Body of pancreas (tissue), 4 donors: ENCODE results near the gene FILIP1L.

Experiments
- CTCF ChIP-seq, 7 experiments: fragments of 450-650 bp in 4 of 7; fragments of 200-600 bp in 3 of 7; sonication (generic) in 3 of 7; IDR thresholded peaks; one replicate each; pipeline ENCODE4 v1.5.1; 2016 to 2019; ENCODE audit warnings: antibody characterized with exemption in 7 of 7
- POLR2A ChIP-seq, 3 donors: fragments of 450-650 bp; IDR thresholded peaks; one replicate each; pipeline ENCODE4 v1.6.1; 2016; ENCODE audit warnings: antibody characterized with exemption in 3 of 3, mild to moderate bottlenecking in 2 of 3

- no peak for TF ChIP-seq CTCF (IDR thresholded peaks at IDR 0.05)
- TF ChIP-seq POLR2A (IDR thresholded peaks at IDR 0.05), result no peak
Measured at GRCh38 chr3:99858469-99858868, 255.8 kb downstream of the FILIP1L start.
